ENCODE data around the gene BBS7.

The BBS7 gene

DNA sequence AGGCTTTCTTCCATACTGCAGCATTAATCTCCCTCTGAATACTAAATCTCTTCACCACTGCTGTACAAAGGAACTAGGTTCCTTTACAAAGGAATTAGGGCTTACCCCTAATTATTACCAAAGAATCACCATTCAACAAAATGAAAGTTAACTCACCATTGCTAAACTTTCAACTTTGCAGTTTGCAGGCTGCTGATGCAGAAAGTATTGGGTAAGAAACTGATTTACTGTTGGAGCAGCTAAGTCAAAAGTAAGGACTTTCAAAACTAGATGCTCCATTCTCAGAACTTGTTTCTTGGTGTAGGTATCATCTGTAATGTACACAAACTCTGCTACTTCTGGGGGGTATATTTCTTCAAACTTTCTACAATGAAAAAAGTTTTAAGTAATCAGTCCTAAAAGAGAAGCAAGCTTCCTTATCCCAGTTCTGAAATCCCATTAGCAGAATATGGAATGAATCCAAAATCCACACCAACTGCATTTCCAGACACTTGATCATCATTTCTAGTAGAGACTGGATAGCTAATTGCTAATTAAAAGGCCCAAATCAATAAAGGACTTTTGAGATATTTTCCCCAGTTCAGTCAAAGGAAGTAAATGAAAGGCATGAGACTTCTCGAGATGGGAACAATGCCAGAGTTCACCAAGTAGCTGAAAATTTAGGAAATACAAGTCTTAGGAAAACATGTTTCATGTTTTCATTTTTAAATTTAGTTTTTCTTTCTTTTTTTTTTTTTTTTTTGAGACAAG lies 50.9 kb downstream of the BBS7 start:
- no peaks in the 10 kb centered on the region for H3K9me3 ChIP-seq (ENCODE audit: severe bottlenecking)
- H3K4me3 ChIP-seq (ENCODE audit: low read depth, low read length) = no peak overlapping the region
- TF ChIP-seq, protein P1, sequence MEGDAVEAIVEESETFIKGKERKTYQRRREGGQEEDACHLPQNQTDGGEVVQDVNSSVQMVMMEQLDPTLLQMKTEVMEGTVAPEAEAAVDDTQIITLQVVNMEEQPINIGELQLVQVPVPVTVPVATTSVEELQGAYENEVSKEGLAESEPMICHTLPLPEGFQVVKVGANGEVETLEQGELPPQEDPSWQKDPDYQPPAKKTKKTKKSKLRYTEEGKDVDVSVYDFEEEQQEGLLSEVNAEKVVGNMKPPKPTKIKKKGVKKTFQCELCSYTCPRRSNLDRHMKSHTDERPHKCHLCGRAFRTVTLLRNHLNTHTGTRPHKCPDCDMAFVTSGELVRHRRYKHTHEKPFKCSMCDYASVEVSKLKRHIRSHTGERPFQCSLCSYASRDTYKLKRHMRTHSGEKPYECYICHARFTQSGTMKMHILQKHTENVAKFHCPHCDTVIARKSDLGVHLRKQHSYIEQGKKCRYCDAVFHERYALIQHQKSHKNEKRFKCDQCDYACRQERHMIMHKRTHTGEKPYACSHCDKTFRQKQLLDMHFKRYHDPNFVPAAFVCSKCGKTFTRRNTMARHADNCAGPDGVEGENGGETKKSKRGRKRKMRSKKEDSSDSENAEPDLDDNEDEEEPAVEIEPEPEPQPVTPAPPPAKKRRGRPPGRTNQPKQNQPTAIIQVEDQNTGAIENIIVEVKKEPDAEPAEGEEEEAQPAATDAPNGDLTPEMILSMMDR (IDR thresholded peaks at IDR 0.05; ENCODE audit: low read depth, low read length) = no peak
- no peak for DNase-seq
- H3K27ac ChIP-seq = no peak overlapping the region
- H3K27me3 ChIP-seq (ENCODE audit: insufficient read depth, low read depth, severe bottlenecking) = no peaks in the 10 kb centered on the region
- H3K36me3 ChIP-seq = peaks cover 85% of the 10 kb centered on the region

DNA sequence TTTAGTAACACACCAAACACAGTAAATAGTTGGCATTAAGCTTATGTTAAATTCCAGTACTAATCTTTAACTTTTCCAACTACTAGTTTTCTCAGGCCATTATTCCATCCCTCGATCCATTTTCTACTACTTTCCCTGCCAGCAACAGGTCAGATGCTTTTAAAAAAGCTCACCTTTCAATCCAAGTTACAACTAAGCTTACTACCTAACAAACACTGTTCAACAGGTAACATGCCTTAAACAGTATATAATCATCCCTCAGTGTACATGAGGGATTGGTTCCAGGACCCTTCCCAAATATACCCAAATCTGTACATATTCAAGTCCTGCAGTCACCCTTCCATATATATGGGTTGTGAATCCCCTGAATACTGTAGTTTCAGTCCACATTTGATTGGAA lies 52.1 kb downstream of the BBS7 start:
- TF ChIP-seq, protein P1 (IDR thresholded peaks at IDR 0.05; ENCODE audit: low read depth, low read length) = no peak
- no peak overlapping the region for H3K4me3 ChIP-seq (ENCODE audit: low read depth, low read length)
- H3K36me3 ChIP-seq = peaks cover 92% of the 10 kb centered on the region

DNA sequence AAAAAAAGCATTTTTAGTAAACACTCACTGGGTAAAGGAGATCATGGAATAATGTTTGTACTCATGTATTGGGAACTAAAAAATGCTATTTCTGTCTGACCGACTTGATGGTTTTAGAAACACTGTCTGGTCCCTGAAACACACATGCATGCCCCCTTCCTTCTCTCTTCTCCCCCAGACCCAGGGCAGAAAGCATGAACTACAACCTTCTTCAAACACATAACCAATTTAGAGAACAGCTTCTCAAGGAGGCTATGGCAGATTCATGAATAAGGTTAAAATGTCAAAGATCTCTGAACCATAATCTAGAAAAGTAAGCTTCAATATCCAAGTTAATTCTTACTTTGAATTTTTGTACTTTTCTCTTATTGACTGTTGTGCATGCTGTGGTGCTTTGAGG lies 52.6 kb downstream of the BBS7 start:
- H3K9me3 ChIP-seq (ENCODE audit: severe bottlenecking) = no peaks in the 10 kb centered on the region
- DNase-seq = no peak
- TF ChIP-seq, protein P1 (IDR thresholded peaks at IDR 0.05; ENCODE audit: low read depth, low read length) = no peak
- no peaks in the 10 kb centered on the region for H3K27me3 ChIP-seq (ENCODE audit: insufficient read depth, low read depth, severe bottlenecking)
- H3K27ac ChIP-seq = no peak overlapping the region
- peaks cover 96% of the 10 kb centered on the region for H3K36me3 ChIP-seq
- no peak overlapping the region for H3K4me3 ChIP-seq (ENCODE audit: low read depth, low read length)

More for the DNA sequence above, 52.1 kb downstream of the BBS7 start:
- no peak overlapping the region for H3K27ac ChIP-seq
- DNase-seq = no peak
- no peaks in the 10 kb centered on the region for H3K9me3 ChIP-seq (ENCODE audit: severe bottlenecking)
- H3K27me3 ChIP-seq (ENCODE audit: insufficient read depth, low read depth, severe bottlenecking) = no peaks in the 10 kb centered on the region

DNA sequence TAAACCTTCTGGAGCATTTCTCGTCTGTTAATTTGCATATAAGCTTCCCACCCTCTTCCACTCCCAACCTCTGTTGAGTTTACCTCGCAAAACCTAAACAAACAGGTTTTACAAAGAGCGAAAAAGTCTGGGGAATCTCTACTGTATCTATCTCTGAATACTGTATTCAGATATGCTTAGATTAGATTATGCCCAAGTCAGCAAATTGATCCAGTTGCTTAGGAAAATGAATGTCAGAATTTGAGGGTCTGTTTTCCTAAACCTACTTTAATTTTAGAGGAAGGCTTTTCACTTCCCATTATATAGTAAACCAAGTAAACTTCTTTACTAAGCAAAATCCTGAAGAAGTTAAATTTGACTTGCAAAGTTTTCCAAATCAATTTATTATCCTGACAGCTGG lies 53.3 kb downstream of the BBS7 start:
- Histone ChIP-seq H3K27me3 (ENCODE audit: insufficient read depth, low read depth, severe bottlenecking) (no peaks in the 10 kb centered on the region), H3K4me3 (ENCODE audit: low read depth, low read length) (no peak overlapping the region), H3K27ac (no peak overlapping the region), H3K9me3 (ENCODE audit: severe bottlenecking) (no peaks in the 10 kb centered on the region), H3K36me3 (peaks cover 98% of the 10 kb centered on the region)
- TF ChIP-seq, protein P1 (IDR thresholded peaks at IDR 0.05; ENCODE audit: low read depth, low read length) = no peak
- no peak for DNase-seq

DNA sequence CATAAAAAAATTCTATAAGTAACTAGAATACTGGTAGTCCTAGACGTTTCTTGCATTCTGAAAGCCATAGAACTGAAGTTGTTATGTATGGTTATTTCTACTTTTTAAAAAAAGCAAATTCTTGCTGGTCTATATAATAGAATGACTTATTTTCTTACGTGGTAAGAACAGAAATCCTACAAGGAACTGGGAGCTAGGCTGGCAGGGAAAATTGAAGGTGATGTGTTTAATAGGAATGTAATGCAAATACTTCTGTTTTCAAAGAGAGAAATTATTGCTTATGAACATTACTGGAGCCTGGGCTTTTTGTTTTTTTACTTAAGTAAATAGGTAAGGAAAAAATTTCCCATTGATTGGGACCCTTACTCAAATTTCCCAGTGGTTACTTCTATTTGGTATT lies 55.5 kb downstream of the BBS7 start:
- DNase-seq = no peak
- Histone ChIP-seq H3K27me3 (ENCODE audit: insufficient read depth, low read depth, severe bottlenecking) (no peaks in the 10 kb centered on the region), H3K9me3 (ENCODE audit: severe bottlenecking) (no peaks in the 10 kb centered on the region), H3K27ac (no peak overlapping the region), H3K4me3 (ENCODE audit: low read depth, low read length) (no peak overlapping the region), H3K36me3 (peaks cover 99% of the 10 kb centered on the region)
- TF ChIP-seq, protein P1 (IDR thresholded peaks at IDR 0.05; ENCODE audit: low read depth, low read length) = no peak

DNA sequence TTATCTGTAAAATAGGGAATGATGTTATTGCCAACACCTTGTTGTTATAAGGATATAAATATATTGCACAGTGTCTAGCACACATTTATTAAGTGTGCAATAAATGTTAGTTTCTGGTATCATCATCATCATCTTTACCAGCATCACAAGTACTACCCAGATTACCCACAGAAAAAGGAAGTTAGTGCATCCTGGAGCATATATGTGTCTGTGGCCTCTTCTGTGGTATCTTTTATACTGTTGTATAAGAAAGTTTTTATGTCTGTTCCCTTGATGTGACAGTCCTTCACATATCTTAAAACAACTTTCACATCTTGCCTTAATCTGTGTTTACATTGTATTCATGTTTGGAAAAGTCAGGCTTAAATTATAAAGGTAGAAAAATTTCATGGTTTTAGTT lies 59.2 kb downstream of the BBS7 start:
- peaks cover 100% of the 10 kb centered on the region for H3K36me3 ChIP-seq
- TF ChIP-seq, protein P1 (IDR thresholded peaks at IDR 0.05; ENCODE audit: low read depth, low read length) = no peak

More for the DNA sequence above, 59.2 kb downstream of the BBS7 start:
- H3K27me3 ChIP-seq (ENCODE audit: insufficient read depth, low read depth, severe bottlenecking) = no peaks in the 10 kb centered on the region
- no peak overlapping the region for H3K4me3 ChIP-seq (ENCODE audit: low read depth, low read length)
- no peak overlapping the region for H3K27ac ChIP-seq
- H3K9me3 ChIP-seq (ENCODE audit: severe bottlenecking) = no peaks in the 10 kb centered on the region
- DNase-seq = no peak
